Measurements from ENCODE around the gene WDR81. TPM values are rescaled to one million over a fixed set of nuclear protein-coding genes. Genes with fewer than 3 reads are reported as not detected.

WDR81 gene
- total and polyA plus RNA-seq, 2 experiments from 2014 or later = 9.5 to 23.1 TPM

- Histone ChIP-seq H3K36me3 (no peaks in the 10 kb centered on the region), H3K4me3 (peak overlapping the region; percentile 93), H3K4me1 (ENCODE audit: low read depth) (peaks cover 10% of the 10 kb centered on the region), H3K9me3 (ENCODE audit: low read depth) (no peaks in the 10 kb centered on the region), H3K27ac (peak overlapping the region; percentile 97), H3K27me3 (no peaks in the 10 kb centered on the region)
- DNase-seq (ENCODE audit: low read depth in 1 of 2, low spot score in 1 of 2) = peak; percentile 97 to 99
- TF ChIP-seq CTCF (IDR thresholded peaks at IDR 0.05; ENCODE audit: low read depth, low read length) = no peak
Observed at GRCh38 chr17:1714427-1714979, 10.0 kb upstream of the WDR81 start.

DNA sequence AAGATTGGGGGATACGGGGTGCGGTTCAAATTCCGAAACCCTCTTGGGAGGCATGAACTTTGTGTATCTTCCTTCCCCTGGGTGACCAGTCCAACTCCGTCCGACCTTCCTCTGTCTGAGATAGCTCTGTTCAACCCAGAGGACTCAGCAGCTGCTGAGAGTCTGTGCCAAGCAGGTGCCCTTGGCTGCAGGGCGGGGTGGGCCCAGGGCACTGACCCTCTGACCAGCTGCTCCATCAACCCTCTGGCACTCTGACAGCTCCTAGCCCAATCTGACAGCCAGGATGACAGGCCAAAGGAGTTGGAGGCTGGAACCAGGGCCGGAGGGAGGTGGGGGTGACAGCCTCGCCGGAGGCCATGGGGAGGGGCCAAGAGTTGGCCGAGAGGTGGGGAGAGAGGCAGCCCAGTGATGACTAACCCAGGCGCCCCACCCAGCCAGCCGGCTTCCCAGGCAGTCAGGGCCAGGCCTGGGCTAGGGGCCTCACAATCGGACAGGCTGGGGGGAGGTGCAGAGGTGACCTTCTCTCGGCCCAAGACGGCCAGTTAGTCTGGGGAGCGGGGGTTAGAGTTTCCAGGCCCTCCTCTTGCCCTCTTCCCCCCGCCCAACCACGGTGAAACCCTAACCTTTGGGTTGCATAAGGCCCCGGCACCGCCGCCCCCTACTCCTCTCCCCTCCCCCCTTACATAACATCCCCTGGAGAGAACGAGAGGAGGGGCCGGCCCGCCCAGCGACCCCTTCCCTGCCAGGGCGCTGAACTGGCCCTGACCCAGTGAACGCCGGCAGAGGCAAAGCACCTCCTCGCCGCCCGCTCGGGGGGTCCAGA, 9.3 kb upstream of the WDR81 start:
- peak overlapping the region; percentile 97 for H3K27ac ChIP-seq
- TF ChIP-seq CTCF (IDR thresholded peaks at IDR 0.05; ENCODE audit: low read depth, low read length) = no peak

GRCh38 chr17:1715803-1716075, 8.8 kb upstream of the WDR81 start:
- Histone ChIP-seq H3K4me3 (peak overlapping the region; percentile 93), H3K4me1 (ENCODE audit: low read depth) (peaks cover 10% of the 10 kb centered on the region), H3K27ac (peak overlapping the region; percentile 97), H3K36me3 (no peaks in the 10 kb centered on the region), H3K27me3 (no peaks in the 10 kb centered on the region), H3K9me3 (ENCODE audit: low read depth) (no peaks in the 10 kb centered on the region)
- TF ChIP-seq CTCF (IDR thresholded peaks at IDR 0.05; ENCODE audit: low read depth, low read length) = no peak
- no peak for DNase-seq (ENCODE audit: low read depth in 1 of 2, low spot score in 1 of 2)

More for the DNA sequence above, 9.3 kb upstream of the WDR81 start:
- H3K36me3 ChIP-seq = no peaks in the 10 kb centered on the region
- H3K4me3 ChIP-seq = peak overlapping the region; percentile 93
- H3K27me3 ChIP-seq = no peaks in the 10 kb centered on the region
- no peaks in the 10 kb centered on the region for H3K9me3 ChIP-seq (ENCODE audit: low read depth)
- H3K4me1 ChIP-seq (ENCODE audit: low read depth) = peaks cover 10% of the 10 kb centered on the region
- DNase-seq (ENCODE audit: low read depth in 1 of 2, low spot score in 1 of 2) = peak; percentile 72 to 96

- Histone ChIP-seq H3K27ac (peak overlapping the region; percentile 99), H3K9me3 (ENCODE audit: low read depth) (no peaks in the 10 kb centered on the region), H3K36me3 (no peaks in the 10 kb centered on the region), H3K4me1 (ENCODE audit: low read depth) (peaks cover 10% of the 10 kb centered on the region), H3K4me3 (peak overlapping the region; percentile 93), H3K27me3 (no peaks in the 10 kb centered on the region)
- TF ChIP-seq CTCF (IDR thresholded peaks at IDR 0.05; ENCODE audit: low read depth, low read length) = peak; percentile 30
- peak; percentile 100 for DNase-seq (ENCODE audit: low read depth in 1 of 2, low spot score in 1 of 2)
Observed at GRCh38 chr17:1716076-1716911, 8.2 kb upstream of the WDR81 start.

DNA sequence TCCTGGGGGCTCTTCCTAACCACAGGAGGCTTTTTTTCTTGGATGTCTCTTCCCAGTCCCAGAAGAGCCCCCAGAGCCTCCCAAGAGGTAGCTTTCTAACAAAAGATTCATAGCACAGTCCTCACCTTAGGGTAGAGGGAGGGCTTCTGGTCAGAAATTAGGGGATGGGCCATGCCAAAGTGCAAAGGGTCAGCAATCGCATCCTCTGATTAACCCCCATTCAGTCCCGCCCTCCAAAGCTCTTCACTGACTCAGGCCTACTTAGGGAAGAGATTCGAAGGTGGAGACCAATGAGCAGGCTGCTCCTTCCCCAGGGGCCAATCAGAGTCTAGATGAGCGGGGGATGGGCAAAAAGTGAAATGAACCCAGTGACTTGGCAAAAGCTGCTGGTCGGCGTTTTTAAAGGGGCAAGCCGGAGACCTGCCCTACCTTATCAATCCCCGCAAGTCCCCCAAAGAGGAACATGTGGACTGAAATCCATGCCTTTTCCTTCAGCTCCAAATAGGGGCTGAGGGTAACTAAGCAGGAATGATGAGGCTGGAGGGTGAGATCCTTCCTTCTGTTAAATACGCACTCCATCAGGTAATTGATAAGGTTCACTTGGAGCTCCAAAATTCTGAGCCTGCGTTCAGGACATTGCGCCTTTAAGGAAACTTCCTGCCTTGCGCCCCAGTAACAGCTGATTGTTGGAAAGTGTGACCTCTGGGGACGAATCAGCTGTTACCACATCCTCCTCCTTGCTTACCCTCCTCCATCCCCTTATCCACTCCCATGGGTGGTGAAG, 7.4 kb upstream of the WDR81 start:
- no peak for TF ChIP-seq CTCF (IDR thresholded peaks at IDR 0.05; ENCODE audit: low read depth, low read length)
- H3K36me3 ChIP-seq = no peaks in the 10 kb centered on the region
- peaks cover 10% of the 10 kb centered on the region for H3K4me1 ChIP-seq (ENCODE audit: low read depth)
- peak overlapping the region; percentile 99 for H3K27ac ChIP-seq
- H3K9me3 ChIP-seq (ENCODE audit: low read depth) = no peaks in the 10 kb centered on the region
- no peaks in the 10 kb centered on the region for H3K27me3 ChIP-seq
- DNase-seq (ENCODE audit: low read depth in 1 of 2, low spot score in 1 of 2) = peak; percentile 97 to 99
- peak overlapping the region; percentile 72 for H3K4me3 ChIP-seq

Measured in cardiac muscle cell (in vitro differentiated cells and primary cell).